ENCODE measurements around the gene RFX4.

GRCh38 chr12:106590601-106591000 lies 7.8 kb downstream of the RFX4 start:
- TF ChIP-seq, protein P1, sequence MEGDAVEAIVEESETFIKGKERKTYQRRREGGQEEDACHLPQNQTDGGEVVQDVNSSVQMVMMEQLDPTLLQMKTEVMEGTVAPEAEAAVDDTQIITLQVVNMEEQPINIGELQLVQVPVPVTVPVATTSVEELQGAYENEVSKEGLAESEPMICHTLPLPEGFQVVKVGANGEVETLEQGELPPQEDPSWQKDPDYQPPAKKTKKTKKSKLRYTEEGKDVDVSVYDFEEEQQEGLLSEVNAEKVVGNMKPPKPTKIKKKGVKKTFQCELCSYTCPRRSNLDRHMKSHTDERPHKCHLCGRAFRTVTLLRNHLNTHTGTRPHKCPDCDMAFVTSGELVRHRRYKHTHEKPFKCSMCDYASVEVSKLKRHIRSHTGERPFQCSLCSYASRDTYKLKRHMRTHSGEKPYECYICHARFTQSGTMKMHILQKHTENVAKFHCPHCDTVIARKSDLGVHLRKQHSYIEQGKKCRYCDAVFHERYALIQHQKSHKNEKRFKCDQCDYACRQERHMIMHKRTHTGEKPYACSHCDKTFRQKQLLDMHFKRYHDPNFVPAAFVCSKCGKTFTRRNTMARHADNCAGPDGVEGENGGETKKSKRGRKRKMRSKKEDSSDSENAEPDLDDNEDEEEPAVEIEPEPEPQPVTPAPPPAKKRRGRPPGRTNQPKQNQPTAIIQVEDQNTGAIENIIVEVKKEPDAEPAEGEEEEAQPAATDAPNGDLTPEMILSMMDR (IDR thresholded peaks at IDR 0.05; ENCODE audit: control extremely low read depth in 1 of 3, insufficient read depth in 1 of 3, low read depth in 1 of 3, low read length in 3 of 3) = no peak
- TF ChIP-seq KDM5A (IDR thresholded peaks at IDR 0.05; ENCODE audit: low read length) = no peak
- TF ChIP-seq, protein P2, sequence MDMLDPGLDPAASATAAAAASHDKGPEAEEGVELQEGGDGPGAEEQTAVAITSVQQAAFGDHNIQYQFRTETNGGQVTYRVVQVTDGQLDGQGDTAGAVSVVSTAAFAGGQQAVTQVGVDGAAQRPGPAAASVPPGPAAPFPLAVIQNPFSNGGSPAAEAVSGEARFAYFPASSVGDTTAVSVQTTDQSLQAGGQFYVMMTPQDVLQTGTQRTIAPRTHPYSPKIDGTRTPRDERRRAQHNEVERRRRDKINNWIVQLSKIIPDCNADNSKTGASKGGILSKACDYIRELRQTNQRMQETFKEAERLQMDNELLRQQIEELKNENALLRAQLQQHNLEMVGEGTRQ (IDR thresholded peaks at IDR 0.05; ENCODE audit: low read length) = no peak
- no peak for TF ChIP-seq EP300 (IDR thresholded peaks at IDR 0.05; ENCODE audit: borderline replicate concordance in 1 of 2, low read depth in 2 of 2, low read length in 2 of 2)
- TF ChIP-seq ZNF274 (IDR thresholded peaks at IDR 0.05; ENCODE audit: borderline replicate concordance, extremely low read depth, low read length) = no peak
- no peak for TF ChIP-seq CBX8 (IDR thresholded peaks at IDR 0.05; ENCODE audit: borderline replicate concordance, low read depth, low read length)
- no peak for TF ChIP-seq CHD1 (IDR thresholded peaks at IDR 0.05; ENCODE audit: low read depth, low read length)
- TF ChIP-seq JUN (IDR thresholded peaks at IDR 0.05; ENCODE audit: low read depth, low read length) = no peak
- no peak for TF ChIP-seq POLR2A (IDR thresholded peaks at IDR 0.05; ENCODE audit: control extremely low read depth in 1 of 2, low read depth in 2 of 2, low read length in 2 of 2)
- no peak for TF ChIP-seq TAF1 (IDR thresholded peaks at IDR 0.05; ENCODE audit: low read depth, low read length)
- TF ChIP-seq SRF (IDR thresholded peaks at IDR 0.05; ENCODE audit: low read depth, low read length) = no peak
- no peak for TF ChIP-seq SIX5 (IDR thresholded peaks at IDR 0.05; ENCODE audit: low read depth, low read length)
